ENCODE data around the gene TMCC3. TPM values are rescaled to one million over a fixed set of nuclear protein-coding genes. Genes with fewer than 3 reads are reported as not detected.
"Not testable (repeated sequence)": the region's sequence is repeated elsewhere in the genome, so short reads cannot be mapped to it uniquely, and the experiment has no call there.

TMCC3 gene
- total RNA-seq, 1 experiment from 2014 or later, result 2.9 TPM

GRCh38 chr12:94603434-94604365 is 46.7 kb downstream of the TMCC3 start:
- peak; percentile 71 for DNase-seq (ENCODE audit: low spot score)

DNA sequence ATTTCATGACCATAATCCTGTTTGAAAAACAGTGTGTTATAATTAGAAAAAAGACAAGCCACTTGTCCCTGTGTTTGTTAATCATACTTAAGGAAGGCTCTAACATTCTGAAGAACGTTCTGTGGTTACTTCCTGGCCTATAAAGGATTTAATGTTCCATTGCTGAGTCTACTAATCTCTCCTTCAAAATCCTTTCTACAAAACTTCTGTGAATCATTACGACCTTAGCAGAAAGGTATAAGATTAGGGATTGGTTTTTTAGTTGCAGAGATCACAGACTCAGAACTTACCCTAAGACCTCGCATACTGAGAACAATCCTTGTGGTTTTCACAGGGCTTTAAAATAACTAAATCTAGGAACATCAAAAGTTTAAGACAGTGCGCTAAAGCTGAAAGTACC is 48.3 kb downstream of the TMCC3 start:
- no peak for DNase-seq (ENCODE audit: low spot score)

DNA sequence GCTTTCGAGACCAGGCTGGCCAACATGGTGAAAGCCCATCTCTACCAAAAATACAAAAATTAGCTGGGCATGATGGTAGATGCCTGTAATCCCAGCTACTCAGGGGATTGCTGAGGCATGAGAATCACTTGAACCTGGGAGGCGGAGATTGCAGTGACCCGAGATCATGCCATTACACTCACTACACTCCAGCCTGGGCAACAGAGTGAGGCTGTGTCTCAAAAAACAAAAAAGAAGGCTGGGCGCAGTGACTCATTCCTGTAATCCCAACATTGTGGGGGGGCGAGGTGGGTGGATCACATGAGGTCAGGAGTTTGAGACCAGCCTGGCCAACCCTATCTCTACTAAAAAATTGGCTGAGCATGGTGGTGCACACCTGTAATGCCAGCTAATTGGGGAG is 49.0 kb downstream of the TMCC3 start:
- not testable (repeated sequence) for DNase-seq (ENCODE audit: low spot score)

DNA sequence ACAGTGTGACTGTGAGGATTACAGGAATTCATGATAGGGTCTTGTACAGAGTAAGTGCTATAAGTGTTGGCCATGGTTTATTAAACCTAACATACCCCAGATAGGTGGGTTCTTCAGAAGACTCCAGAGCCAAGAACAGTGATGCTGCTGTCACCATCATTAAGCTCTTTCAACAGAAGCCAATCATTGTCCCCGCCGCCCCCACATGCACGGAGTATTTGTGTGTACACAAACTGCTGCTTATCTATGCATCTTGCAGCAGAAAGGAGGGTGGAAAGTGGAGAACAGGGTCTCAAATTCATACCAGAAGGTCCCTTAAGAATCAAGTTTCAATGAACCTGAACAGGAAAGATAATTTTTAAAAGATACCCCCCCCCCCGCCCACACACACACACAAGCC is 51.2 kb downstream of the TMCC3 start:
- no peak for DNase-seq (ENCODE audit: low spot score)

GRCh38 chr12:94597268-94597667 is 53.1 kb downstream of the TMCC3 start:
- no peak for DNase-seq (ENCODE audit: low spot score)

GRCh38 chr12:94596596-94596995 is 53.8 kb downstream of the TMCC3 start:
- peak; percentile 65 for DNase-seq (ENCODE audit: low spot score)

DNA sequence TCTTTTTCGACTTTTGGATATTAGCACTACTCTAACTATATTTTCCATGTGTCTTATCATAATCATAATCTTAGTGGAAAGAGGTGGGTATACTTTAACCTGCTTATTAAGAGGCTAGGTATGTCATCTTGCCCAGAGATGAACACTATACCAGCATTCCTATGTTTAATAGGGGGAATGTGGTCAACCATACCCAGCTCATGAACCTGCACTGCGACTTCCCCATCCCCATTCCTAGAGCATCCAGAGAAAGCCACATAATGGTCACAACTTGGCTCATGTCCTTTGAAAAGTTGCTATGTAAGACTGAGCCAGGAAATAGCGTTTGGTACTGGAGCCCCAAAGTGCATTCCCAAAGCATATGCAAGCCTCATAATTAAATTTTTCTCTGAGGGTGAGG is 55.2 kb downstream of the TMCC3 start:
- DNase-seq (ENCODE audit: low spot score), result peak; percentile 74

DNA sequence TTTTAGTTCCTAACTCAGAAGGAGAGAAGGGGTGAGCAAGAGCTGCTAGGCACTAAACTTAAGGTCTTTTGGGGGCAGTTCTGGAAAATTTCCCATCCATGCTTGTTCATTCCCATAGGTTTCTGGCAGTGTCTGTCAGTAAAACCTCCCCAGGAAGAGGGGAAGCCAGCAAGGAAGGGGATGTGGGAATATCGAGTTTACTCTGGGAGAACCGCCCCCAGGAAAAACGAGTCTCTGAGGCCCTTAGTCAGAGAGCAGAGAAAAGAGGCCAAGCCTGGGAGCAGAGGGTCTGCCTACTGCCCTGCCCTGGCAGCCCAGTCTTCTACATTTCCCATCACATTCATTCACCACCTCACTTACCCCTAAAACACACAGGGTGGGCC is 55.9 kb downstream of the TMCC3 start:
- DNase-seq (ENCODE audit: low spot score), result no peak

DNA sequence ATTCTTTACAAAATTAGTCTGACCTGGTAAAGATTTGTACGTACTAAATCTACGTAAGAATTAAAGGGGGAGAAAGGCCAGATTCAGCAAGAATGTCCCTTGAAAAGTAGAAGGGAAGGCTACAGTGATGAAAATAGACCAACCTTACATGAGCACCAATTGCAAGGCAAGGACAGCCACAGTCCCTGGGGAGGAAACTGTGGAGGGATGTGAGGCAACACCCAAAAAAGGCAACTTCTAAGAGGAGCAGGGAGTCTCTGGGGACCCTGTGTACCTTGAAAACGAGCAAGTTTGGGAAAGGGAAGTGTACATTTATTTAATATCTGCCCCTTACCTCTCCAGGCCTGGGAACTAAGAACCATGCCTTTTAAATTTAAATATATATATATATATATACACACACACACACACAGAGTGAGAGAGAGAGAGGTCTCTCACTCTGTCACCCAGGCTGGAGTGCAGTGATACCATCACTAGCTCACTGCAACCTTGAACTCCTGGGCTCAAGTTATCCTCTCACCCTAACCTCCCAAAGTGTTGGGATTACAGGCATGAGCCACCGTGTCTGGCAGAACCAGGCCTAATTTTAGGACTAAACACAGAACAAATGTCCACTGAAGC is 56.4 kb downstream of the TMCC3 start:
- no peak for DNase-seq (ENCODE audit: low spot score)

- DNase-seq (ENCODE audit: low spot score), result not testable (repeated sequence)
Observed at GRCh38 chr12:94592723-94593122, 57.6 kb downstream of the TMCC3 start.

DNA sequence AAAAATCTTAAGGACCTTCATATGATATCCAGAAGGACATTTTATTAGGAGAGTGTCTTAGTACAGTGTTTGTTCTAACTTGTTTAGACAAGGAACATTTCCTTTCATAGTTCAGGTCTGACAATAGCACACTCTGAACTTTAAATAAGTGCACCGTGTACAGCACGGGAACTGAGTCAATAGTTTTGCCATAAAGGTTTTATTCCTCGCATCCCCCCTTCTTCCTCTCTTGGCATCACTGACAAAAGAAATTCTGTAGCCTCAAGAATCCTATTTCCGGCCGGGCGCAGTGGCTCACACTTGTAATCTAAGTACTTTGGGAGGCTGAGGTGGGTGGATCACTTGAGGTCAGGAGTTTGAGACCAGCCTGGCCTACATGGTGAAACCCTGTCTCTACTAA is 58.3 kb downstream of the TMCC3 start:
- DNase-seq (ENCODE audit: low spot score), result no peak

DNA sequence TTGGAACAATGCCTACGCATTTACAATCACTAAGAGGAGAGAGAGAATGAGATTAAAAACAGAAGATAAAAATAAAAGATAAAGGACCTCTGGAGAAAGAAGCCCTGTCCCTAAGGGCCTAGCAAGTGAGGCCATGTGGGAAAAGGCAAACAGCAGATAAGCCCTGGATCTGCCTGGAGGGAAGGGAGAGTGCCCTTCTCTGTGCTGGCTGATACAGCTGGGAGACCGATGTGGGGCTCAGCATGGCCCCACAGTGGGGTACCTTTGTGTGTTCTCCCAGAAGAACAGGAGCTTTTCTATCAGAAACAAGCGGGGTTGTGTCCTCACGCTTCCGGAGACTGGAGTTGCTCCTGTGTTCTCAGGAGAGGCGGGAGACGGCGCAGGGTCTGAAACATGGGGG is 59.9 kb downstream of the TMCC3 start:
- no peak for DNase-seq (ENCODE audit: low spot score)

GRCh38 chr12:94589591-94590001 is 60.8 kb downstream of the TMCC3 start:
- DNase-seq (ENCODE audit: low spot score), result no peak

DNA sequence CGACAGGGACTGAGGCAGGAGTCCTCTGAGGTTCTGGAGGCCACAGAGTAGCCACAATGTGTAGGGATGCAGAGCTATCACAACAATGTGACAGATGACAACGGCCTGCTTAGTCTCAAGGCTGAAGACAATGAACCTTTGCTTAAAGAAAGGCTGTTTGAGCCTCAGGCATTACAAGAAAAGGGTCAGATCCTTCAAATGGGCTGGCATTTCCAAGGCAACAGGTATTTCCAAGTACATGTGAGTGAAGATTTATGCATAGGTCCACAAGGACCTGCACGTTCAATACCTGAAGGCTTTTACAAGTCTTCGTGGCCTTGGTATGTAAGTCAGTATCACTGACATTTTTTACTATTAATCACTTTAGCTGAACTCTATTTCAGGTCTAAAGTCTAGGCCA is 62.0 kb downstream of the TMCC3 start:
- no peak for DNase-seq (ENCODE audit: low spot score)

DNA sequence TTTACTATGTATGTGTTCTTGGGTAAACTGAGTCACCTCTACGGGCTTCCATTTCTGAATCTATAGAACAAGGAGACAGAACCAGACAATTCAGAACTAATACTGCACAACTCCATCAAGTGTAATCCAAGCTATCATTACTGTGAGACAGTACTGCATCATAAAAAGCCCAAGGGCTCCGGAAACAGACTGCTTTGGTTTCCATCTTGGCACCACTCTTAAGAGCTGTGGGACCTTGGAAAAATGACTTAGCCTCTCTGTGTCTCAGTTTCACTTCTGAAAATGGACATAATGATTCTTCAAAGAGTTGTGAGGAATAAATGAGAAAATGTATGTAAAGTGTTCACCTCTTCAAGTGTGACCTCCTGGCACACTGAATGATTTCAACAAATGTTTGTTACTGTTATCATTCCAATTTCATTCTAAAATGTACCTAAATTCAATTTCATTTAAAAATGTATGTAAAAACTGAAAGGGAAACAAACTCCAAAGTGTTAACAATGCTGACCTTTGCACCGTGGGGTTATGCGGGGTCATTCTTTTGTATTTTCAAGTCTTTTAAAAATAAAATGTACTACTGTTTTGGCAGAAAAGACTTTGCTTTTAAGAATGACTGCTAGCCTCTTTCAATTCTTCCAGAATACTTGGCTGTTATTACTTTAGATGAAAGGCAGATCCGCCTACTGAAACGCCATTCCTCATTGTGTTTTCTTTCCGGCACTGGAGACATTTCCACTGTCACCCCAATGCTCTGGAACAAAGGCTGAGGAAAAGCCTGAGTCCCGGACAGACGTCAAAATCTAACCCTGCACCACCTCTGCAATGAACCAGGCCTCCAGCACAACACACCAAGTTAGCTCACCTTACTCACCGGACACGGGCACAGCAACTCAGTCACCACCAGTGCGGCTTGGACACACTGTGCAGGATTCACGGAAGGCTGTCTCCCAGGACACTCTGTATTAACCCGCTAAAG is 62.8 kb downstream of the TMCC3 start:
- DNase-seq (ENCODE audit: low spot score), result no peak

DNA sequence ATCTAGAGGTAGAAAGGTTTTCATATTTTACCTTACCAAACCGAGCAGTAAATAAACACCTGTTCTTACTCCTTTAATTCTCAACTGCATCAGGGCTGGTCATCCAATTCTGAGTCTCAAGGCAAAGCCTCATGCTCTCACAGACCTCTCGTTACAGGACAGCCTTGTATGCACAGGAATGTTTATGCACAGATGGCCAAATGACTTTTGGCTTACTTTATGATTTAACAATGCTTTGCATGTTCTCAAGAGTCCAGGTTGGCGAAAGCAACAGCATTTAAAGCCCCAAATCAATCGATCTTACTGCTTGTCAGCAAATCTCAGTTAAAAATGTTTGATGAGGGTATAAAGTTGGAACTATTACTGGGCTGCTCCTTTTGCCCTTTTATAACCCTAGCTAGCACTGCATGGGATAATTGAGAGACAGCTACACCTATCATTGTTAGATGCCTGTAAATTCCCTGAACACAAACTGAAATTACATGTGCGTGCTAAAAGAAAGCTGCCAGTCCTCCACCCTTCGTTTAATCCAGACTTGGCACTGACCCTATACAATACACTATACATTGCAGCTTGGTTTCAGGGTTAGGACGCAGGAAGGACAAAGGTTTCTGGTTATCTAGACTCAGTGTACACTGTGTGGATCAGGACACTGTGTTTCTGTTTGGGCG is 63.6 kb downstream of the TMCC3 start:
- DNase-seq (ENCODE audit: low spot score), result peak; percentile 94

- peak; percentile 74 for DNase-seq (ENCODE audit: low spot score)
Observed at GRCh38 chr12:94585626-94586025, 64.7 kb downstream of the TMCC3 start.

GRCh38 chr12:94584377-94584776 is 66.0 kb downstream of the TMCC3 start:
- no peak for DNase-seq (ENCODE audit: low spot score)

DNA sequence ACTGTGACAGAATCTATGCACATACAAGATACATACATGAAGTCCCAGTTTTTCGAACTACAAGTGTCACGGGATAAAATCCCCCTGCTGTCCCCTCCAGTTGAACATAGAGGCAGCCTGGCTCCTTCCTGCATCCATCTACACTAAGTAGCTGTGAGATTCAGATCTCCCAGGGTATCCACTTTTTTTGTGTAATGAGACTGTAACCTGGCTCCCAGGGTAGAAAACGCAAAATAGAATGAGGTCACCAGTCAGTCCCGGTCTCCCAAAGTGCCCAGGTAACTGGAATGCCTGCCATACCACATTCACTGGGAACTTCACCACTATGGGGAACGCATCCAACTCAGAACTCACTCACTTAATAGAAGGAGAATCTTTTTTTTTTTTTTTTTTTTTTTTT is 67.8 kb downstream of the TMCC3 start:
- DNase-seq (ENCODE audit: low spot score), result no peak

- DNase-seq (ENCODE audit: low spot score), result no peak
Observed at GRCh38 chr12:94575645-94576403, 74.5 kb downstream of the TMCC3 start.

DNA sequence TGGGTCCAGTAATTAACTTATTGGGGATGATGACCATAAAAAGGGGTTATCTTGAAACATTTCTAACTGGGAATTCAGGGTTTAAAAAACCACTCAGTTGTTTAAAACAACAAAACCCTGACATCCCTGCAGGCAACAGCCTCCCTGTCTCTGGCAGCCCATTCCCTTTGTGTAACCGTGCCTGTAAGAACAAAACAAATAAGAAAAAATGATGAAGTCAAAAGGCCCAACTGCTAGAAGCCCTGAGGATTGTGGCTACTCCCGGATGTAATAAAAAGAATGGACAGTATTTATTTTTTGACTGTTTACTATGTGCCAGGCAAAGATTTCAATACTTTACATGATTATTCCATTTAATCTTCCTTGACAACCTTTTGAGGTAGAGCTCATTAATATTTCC is 75.3 kb downstream of the TMCC3 start:
- no peak for DNase-seq (ENCODE audit: low spot score)

Data from HT-29 (cell line).